ENCODE measurements around the gene FAH. TPM values are rescaled to one million over a fixed set of nuclear protein-coding genes. Genes with fewer than 3 reads are reported as not detected.

The FAH gene
- total RNA-seq, 1 donor from 2014 or later: 6.2 TPM

DNA sequence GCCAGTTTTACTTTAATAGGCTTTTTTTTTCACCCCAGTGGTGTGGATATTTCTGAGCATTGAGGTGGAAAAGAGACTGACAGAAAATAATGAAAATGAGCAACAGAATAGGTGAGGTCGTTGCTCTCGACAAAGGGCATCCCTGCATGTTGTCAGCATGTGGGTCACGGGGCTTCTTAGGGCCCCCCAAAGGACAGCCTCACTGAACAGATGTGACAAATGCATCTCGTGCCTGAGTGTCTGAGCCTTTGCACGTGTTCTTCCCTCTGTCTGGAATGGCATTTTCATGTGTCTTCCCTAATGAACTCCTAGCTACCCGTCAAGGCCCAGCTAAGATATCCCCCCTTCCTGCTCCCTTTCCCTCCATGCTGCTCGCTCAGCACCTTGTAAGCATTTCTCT lies 31.8 kb downstream of the FAH start:
- Mint-ChIP-seq H3K36me3 (ENCODE audit: low read depth, unreplicated experiment) (no peaks in the 10 kb centered on the region), H3K27ac (ENCODE audit: unreplicated experiment) (no peak overlapping the region), H3K27me3 (ENCODE audit: unreplicated experiment) (no peaks in the 10 kb centered on the region), H3K4me3 (ENCODE audit: unreplicated experiment) (no peak overlapping the region), H3K4me1 (ENCODE audit: unreplicated experiment) (no peaks in the 10 kb centered on the region), H3K9me3 (ENCODE audit: unreplicated experiment) (no peaks in the 10 kb centered on the region)
- no peak for DNase-seq (ENCODE audit: low spot score)
- TF ChIP-seq, protein P1, sequence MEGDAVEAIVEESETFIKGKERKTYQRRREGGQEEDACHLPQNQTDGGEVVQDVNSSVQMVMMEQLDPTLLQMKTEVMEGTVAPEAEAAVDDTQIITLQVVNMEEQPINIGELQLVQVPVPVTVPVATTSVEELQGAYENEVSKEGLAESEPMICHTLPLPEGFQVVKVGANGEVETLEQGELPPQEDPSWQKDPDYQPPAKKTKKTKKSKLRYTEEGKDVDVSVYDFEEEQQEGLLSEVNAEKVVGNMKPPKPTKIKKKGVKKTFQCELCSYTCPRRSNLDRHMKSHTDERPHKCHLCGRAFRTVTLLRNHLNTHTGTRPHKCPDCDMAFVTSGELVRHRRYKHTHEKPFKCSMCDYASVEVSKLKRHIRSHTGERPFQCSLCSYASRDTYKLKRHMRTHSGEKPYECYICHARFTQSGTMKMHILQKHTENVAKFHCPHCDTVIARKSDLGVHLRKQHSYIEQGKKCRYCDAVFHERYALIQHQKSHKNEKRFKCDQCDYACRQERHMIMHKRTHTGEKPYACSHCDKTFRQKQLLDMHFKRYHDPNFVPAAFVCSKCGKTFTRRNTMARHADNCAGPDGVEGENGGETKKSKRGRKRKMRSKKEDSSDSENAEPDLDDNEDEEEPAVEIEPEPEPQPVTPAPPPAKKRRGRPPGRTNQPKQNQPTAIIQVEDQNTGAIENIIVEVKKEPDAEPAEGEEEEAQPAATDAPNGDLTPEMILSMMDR (IDR thresholded peaks at IDR 0.05; ENCODE audit: unreplicated experiment): no peak

DNA sequence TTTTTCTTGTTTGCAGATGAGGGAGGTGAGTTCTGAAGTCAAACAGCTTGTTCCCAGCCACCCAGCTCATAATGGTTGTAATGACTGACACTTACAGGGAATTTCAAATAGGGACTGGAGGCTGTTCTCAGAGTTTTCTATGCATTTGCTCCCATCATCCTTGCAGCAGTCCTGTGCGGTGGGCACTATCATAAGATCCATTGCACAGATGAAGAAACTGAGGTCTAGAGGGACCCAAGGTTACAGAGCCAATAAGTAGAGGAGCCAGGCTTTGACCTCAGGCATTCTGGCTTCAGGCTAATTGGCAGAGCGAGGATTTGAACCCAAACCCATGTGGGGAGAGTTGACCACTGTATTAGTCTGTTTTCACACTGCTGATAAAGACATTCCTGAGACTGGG lies 32.4 kb downstream of the FAH start:
- TF ChIP-seq, protein P1 (IDR thresholded peaks at IDR 0.05; ENCODE audit: unreplicated experiment): no peak
- no peak overlapping the region for H3K27ac Mint-ChIP-seq (ENCODE audit: unreplicated experiment)
- no peaks in the 10 kb centered on the region for H3K36me3 Mint-ChIP-seq (ENCODE audit: low read depth, unreplicated experiment)
- H3K9me3 Mint-ChIP-seq (ENCODE audit: unreplicated experiment): no peaks in the 10 kb centered on the region
- H3K27me3 Mint-ChIP-seq (ENCODE audit: unreplicated experiment): no peaks in the 10 kb centered on the region
- no peak overlapping the region for H3K4me3 Mint-ChIP-seq (ENCODE audit: unreplicated experiment)
- DNase-seq (ENCODE audit: low spot score): no peak
- no peaks in the 10 kb centered on the region for H3K4me1 Mint-ChIP-seq (ENCODE audit: unreplicated experiment)

DNA sequence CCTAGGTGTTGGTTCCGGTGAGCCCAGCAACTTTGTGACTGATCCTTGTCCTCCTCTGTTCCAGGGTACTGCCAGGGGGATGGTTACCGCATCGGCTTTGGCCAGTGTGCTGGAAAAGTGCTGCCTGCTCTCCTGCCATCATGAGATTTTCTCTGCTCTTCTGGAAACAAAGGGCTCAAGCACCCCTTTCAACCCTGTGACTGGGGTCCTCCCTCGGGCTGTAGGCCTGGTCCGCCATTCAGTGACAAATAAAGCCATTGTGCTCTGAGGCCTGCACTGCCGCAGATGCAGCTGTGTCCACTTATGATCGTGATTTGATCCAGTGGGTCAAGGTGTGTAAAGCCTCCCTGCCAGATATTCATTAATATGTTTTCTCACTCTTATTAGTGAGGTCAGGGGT lies 33.3 kb downstream of the FAH start:
- no peak overlapping the region for H3K4me3 Mint-ChIP-seq (ENCODE audit: unreplicated experiment)
- no peak overlapping the region for H3K27ac Mint-ChIP-seq (ENCODE audit: unreplicated experiment)
- no peaks in the 10 kb centered on the region for H3K36me3 Mint-ChIP-seq (ENCODE audit: low read depth, unreplicated experiment)
- H3K9me3 Mint-ChIP-seq (ENCODE audit: unreplicated experiment): no peaks in the 10 kb centered on the region
- H3K27me3 Mint-ChIP-seq (ENCODE audit: unreplicated experiment): no peaks in the 10 kb centered on the region
- TF ChIP-seq, protein P1 (IDR thresholded peaks at IDR 0.05; ENCODE audit: unreplicated experiment): no peak
- no peaks in the 10 kb centered on the region for H3K4me1 Mint-ChIP-seq (ENCODE audit: unreplicated experiment)
- no peak for DNase-seq (ENCODE audit: low spot score)

DNA sequence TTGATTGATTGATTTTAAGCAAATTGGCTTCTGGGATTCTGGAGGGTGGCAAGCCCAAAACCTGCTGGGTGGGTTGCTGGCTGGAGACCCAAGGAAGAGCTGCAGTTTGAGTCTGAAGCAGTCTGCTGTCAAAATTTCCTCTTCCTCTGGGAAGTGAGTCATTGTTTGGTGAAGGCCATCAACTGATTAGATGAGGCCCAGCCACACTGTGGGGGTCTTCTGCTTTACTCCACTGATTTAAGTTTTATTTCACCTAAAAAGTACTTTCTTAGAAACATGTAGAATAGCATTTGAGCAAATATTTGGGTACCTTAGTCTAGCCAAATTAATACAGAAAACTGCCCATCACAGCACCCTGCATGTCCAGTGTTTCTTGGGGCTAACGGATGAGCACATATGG lies 33.8 kb downstream of the FAH start:
- no peaks in the 10 kb centered on the region for H3K27me3 Mint-ChIP-seq (ENCODE audit: unreplicated experiment)
- no peaks in the 10 kb centered on the region for H3K36me3 Mint-ChIP-seq (ENCODE audit: low read depth, unreplicated experiment)
- H3K27ac Mint-ChIP-seq (ENCODE audit: unreplicated experiment): no peak overlapping the region
- TF ChIP-seq, protein P1 (IDR thresholded peaks at IDR 0.05; ENCODE audit: unreplicated experiment): no peak
- H3K9me3 Mint-ChIP-seq (ENCODE audit: unreplicated experiment): no peaks in the 10 kb centered on the region
- H3K4me1 Mint-ChIP-seq (ENCODE audit: unreplicated experiment): no peaks in the 10 kb centered on the region
- no peak for DNase-seq (ENCODE audit: low spot score)
- H3K4me3 Mint-ChIP-seq (ENCODE audit: unreplicated experiment): no peak overlapping the region

- Mint-ChIP-seq H3K27me3 (ENCODE audit: unreplicated experiment) (no peaks in the 10 kb centered on the region), H3K27ac (ENCODE audit: unreplicated experiment) (no peak overlapping the region), H3K36me3 (ENCODE audit: low read depth, unreplicated experiment) (no peaks in the 10 kb centered on the region), H3K4me3 (ENCODE audit: unreplicated experiment) (no peak overlapping the region), H3K9me3 (ENCODE audit: unreplicated experiment) (no peaks in the 10 kb centered on the region), H3K4me1 (ENCODE audit: unreplicated experiment) (no peaks in the 10 kb centered on the region)
- TF ChIP-seq, protein P1 (IDR thresholded peaks at IDR 0.05; ENCODE audit: unreplicated experiment): no peak
- no peak for DNase-seq (ENCODE audit: low spot score)
Observed at GRCh38 chr15:80188251-80188650, 35.5 kb downstream of the FAH start.

Measured in endothelial cell (in vitro differentiated cells).